Activated naive CD8-positive, alpha-beta T cell treated with anti-CD3 and anti-CD28 coated beads, Interleukin-2, amount 10 ng/mL, durations not matched to agents 7 days and 5 days (primary cell): ENCODE results near the gene UNC80. TPM values are rescaled to one million over a fixed set of nuclear protein-coding genes. Genes with fewer than 3 reads are reported as not detected.

ENCODE experiments used
- ATAC-seq: fragments of 150-1000 bp; cut with Tn5 transposase; one replicate; pipeline ENCODE4 v1.10.0; 2021; ENCODE audit warnings: low read depth, moderate library complexity
- POLR2A ChIA-PET: fragments of 350-600 bp; sonication (Branson Sonifier 250); formaldehyde crosslinking; loops from one replicate; lab custom pipeline; 2021; ENCODE audit warnings: antibody characterized with exemption; lab: Charles Lee
- DNase-seq: peaks from one replicate; pipeline ENCODE4 v3.0.0; 2021
- H3K27ac Mint-ChIP-seq: one replicate; pipeline ENCODE4 v1.8.0; 2022; ENCODE audit warnings: mild to moderate bottlenecking, mixed read lengths
- H3K27me3 Mint-ChIP-seq: one replicate; pipeline ENCODE4 v1.8.0; 2022; ENCODE audit warnings: mild to moderate bottlenecking, moderate library complexity, mixed read lengths
- H3K36me3 Mint-ChIP-seq: one replicate; pipeline ENCODE4 v1.8.0; 2021; ENCODE audit warnings: mild to moderate bottlenecking, mixed read lengths
- H3K4me1 Mint-ChIP-seq: one replicate; pipeline ENCODE4 v1.8.0; 2021; ENCODE audit warnings: mixed read lengths
- H3K4me3 Mint-ChIP-seq: one replicate; pipeline ENCODE4 v1.8.0; 2022; ENCODE audit warnings: mild to moderate bottlenecking, moderate library complexity, mixed read lengths
- H3K9me3 Mint-ChIP-seq: one replicate; pipeline ENCODE4 v1.8.0; 2021; ENCODE audit warnings: mixed read lengths
- total RNA-seq, 2 experiments: library from RNA; stranded (reverse); gene quantifications; one replicate each; pipeline ENCODE4 v1.2.3, GENCODE V29; 2021

Gene UNC80
- total RNA-seq, 2 experiments from 2014 or later = not detected

- POLR2A ChIA-PET = no interaction called here
- Mint-ChIP-seq H3K27ac (no peak overlapping the region), H3K4me3 (no peak overlapping the region), H3K4me1 (no peaks in the 10 kb centered on the region), H3K9me3 (no peaks in the 10 kb centered on the region), H3K27me3 (no peaks in the 10 kb centered on the region), H3K36me3 (no peaks in the 10 kb centered on the region)
- ATAC-seq = no peak
- DNase-seq = no peak
Observed at GRCh38 chr2:209901172-209901571, 129.5 kb downstream of the UNC80 start.

GRCh38 chr2:209905691-209906090 is 134.1 kb downstream of the UNC80 start:
- Mint-ChIP-seq H3K27ac (no peak overlapping the region), H3K36me3 (no peaks in the 10 kb centered on the region), H3K9me3 (no peaks in the 10 kb centered on the region), H3K27me3 (no peaks in the 10 kb centered on the region), H3K4me3 (no peak overlapping the region), H3K4me1 (no peaks in the 10 kb centered on the region)
- POLR2A ChIA-PET = no interaction called here
- ATAC-seq = no peak
- DNase-seq = no peak

DNA sequence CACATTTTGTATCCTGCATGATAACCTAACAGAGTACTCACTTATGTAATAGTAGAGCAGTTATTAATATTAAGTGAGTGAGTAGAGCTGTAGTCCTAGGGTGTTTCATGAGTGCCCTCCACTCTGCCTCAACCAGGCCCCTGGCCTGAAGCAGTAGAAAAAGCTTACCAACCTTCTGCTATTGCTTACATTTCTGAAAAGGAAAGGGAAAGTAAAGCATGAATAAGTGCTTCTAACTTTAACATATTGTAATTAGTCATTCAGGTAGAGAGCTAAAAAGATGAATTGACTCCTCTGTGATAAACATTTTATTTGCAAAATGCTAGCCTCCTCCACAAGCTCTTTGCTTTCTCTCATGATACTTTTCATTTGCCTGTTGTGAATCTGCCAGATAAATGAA is 136.1 kb downstream of the UNC80 start:
- Mint-ChIP-seq H3K36me3 (no peaks in the 10 kb centered on the region), H3K4me1 (no peaks in the 10 kb centered on the region), H3K27ac (no peak overlapping the region), H3K27me3 (peaks cover 2% of the 10 kb centered on the region), H3K9me3 (no peaks in the 10 kb centered on the region), H3K4me3 (no peak overlapping the region)
- POLR2A ChIA-PET = no interaction called here
- DNase-seq = no peak
- no peak for ATAC-seq

- Mint-ChIP-seq H3K4me3 (no peak overlapping the region), H3K27ac (no peak overlapping the region)
- no peak for ATAC-seq
Observed at GRCh38 chr2:209908511-209908910, 136.9 kb downstream of the UNC80 start.

DNA sequence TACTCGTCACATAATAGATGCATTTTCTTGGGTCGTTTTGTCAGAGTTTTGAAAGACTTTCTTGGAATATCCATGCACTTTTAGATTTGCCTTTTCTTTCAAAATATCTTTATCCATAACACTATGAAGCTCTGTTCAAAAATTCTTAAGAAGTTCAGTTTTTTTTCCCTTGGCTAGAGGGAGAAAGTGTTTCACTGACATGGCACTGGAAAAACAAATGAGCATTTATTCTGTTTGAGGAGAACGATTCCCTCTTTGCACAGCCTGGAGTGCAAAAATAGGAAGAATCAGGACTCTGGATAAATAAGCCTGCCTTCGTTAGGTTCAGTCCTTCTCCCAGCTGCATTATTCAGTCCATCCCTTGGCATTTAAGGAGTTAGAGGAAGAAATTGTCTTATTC is 139.9 kb downstream of the UNC80 start:
- H3K4me3 Mint-ChIP-seq = no peak overlapping the region
- no peak overlapping the region for H3K27ac Mint-ChIP-seq
- no peaks in the 10 kb centered on the region for H3K36me3 Mint-ChIP-seq
- DNase-seq (no peak), ATAC-seq (no peak)
- peaks cover 2% of the 10 kb centered on the region for H3K27me3 Mint-ChIP-seq
- H3K9me3 Mint-ChIP-seq = no peaks in the 10 kb centered on the region
- POLR2A ChIA-PET = no interaction called here
- H3K4me1 Mint-ChIP-seq = no peaks in the 10 kb centered on the region

More at GRCh38 chr2:209908511-209908910, 136.9 kb downstream of the UNC80 start:
- POLR2A ChIA-PET = no interaction called here
- no peaks in the 10 kb centered on the region for H3K9me3 Mint-ChIP-seq
- H3K4me1 Mint-ChIP-seq = no peaks in the 10 kb centered on the region
- peaks cover 2% of the 10 kb centered on the region for H3K27me3 Mint-ChIP-seq
- no peaks in the 10 kb centered on the region for H3K36me3 Mint-ChIP-seq
- DNase-seq = no peak

DNA sequence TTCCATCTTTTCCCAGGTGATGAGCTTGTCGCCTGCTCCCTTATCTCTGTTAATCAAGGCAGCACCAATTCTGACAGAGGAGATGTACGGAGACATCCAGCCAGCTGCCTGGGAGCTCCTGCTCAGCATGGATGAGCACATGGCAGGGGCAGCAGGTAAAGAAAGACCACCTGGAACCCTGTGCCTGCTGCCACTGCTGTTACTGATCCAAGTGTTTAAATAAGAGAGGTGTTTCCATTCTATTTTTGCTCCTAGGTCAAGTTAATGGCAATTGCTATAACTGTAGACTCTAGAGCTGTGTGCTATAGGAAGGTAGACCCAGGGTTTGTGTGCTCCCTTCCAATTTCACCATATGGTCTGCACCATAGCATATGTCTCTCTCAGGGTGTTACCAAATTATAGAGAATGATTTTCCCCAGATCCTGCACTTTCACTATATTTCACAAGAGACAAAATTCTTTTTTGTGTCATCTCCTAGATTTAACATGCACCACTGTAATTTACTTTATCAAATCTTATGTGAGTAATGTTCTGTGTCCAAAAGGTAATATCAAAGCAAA is 142.2 kb downstream of the UNC80 start:
- Mint-ChIP-seq H3K36me3 (no peaks in the 10 kb centered on the region), H3K4me1 (no peaks in the 10 kb centered on the region), H3K4me3 (no peak overlapping the region), H3K9me3 (no peaks in the 10 kb centered on the region), H3K27ac (no peak overlapping the region), H3K27me3 (peaks cover 2% of the 10 kb centered on the region)
- POLR2A ChIA-PET = no interaction called here
- no peak for ATAC-seq
- no peak for DNase-seq

GRCh38 chr2:209917154-209917771 is 145.6 kb downstream of the UNC80 start:
- POLR2A ChIA-PET = no interaction called here
- Mint-ChIP-seq H3K36me3 (no peaks in the 10 kb centered on the region), H3K27me3 (no peaks in the 10 kb centered on the region), H3K9me3 (no peaks in the 10 kb centered on the region), H3K27ac (no peak overlapping the region), H3K4me1 (no peaks in the 10 kb centered on the region), H3K4me3 (no peak overlapping the region)
- DNase-seq (no peak), ATAC-seq (no peak)

DNA sequence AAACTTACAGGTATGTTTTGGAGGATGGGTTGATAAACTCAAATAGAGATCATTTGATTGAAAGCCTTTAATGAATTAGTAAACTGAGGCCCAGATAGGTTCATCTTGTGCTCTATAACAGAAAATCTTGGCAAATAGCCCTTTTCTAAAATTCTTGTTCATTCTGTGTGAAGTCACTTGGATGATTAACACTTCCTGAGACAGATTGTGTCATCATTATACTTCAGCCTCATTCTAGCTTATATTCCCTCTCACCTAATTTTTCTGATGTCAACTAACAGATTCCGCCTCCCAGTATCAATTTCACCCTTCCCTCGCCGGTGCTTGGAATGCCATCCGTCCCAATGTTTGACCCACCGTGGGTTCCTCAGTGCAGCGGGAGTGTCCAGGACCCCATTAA is 146.6 kb downstream of the UNC80 start:
- no peak for ATAC-seq
- H3K9me3 Mint-ChIP-seq = no peaks in the 10 kb centered on the region
- H3K27me3 Mint-ChIP-seq = no peaks in the 10 kb centered on the region
- no peak overlapping the region for H3K4me3 Mint-ChIP-seq
- no peak for DNase-seq
- POLR2A ChIA-PET = no interaction called here
- no peaks in the 10 kb centered on the region for H3K36me3 Mint-ChIP-seq
- no peaks in the 10 kb centered on the region for H3K4me1 Mint-ChIP-seq
- no peak overlapping the region for H3K27ac Mint-ChIP-seq

DNA sequence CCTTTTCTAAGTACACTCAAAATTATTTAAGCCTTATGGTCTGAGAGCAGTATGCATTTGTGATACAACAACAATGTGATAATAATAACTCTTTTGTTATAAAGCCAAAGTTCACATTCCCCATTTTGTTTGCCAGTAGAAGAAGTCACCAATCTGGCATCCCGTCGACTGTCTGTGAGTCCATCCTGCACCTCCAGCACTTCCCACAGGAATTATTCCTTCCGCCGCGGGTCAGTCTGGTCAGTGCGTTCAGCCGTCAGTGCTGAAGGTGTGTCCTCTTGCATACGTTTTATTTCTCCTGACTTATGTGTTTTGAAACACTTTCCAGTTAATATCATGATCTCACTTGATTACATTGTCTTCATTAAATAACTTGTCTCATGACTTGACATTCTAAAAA is 150.5 kb downstream of the UNC80 start:
- POLR2A ChIA-PET = no interaction called here
- DNase-seq (no peak), ATAC-seq (no peak)
- H3K36me3 Mint-ChIP-seq = no peaks in the 10 kb centered on the region
- no peak overlapping the region for H3K27ac Mint-ChIP-seq
- H3K27me3 Mint-ChIP-seq = peaks cover 2% of the 10 kb centered on the region
- no peaks in the 10 kb centered on the region for H3K9me3 Mint-ChIP-seq
- H3K4me3 Mint-ChIP-seq = no peak overlapping the region
- no peaks in the 10 kb centered on the region for H3K4me1 Mint-ChIP-seq

- no peak overlapping the region for H3K4me3 Mint-ChIP-seq
- ATAC-seq = no peak
- no peak overlapping the region for H3K27ac Mint-ChIP-seq
- no peak for DNase-seq
- POLR2A ChIA-PET = no interaction called here
- no peaks in the 10 kb centered on the region for H3K36me3 Mint-ChIP-seq
- H3K27me3 Mint-ChIP-seq = peaks cover 4% of the 10 kb centered on the region
- H3K4me1 Mint-ChIP-seq = no peaks in the 10 kb centered on the region
- H3K9me3 Mint-ChIP-seq = no peaks in the 10 kb centered on the region
Observed at GRCh38 chr2:209929369-209929768, 157.7 kb downstream of the UNC80 start.

GRCh38 chr2:209933499-209934483 is 162.2 kb downstream of the UNC80 start:
- H3K27me3 Mint-ChIP-seq = peaks cover 2% of the 10 kb centered on the region

DNA sequence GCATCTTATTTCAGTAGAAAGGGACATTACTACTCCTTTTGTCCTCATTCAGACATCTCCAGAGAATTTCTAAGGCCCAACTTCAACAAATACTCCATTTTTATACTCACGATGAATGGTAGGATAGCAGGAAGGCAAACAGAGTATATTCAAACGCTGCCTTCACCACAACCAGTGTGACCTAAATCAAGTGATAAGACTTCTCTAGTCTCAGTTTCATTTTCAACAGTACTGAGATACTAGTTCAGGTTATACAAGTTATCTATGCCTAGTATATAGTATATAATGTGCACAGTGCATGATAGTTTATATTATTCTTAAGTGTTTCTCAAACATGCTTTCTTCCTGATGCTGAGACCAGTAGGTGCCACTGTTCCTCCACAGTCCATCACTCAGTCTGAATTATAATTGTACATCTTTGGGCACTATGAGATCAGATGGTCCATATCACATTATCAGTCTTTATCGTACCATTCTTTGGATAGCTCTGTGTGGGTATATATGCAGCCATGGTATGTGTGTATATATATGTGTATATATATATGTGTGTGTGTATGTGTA is 164.6 kb downstream of the UNC80 start:
- Mint-ChIP-seq H3K36me3 (no peaks in the 10 kb centered on the region), H3K27ac (no peak overlapping the region)
- ATAC-seq = no peak

More at GRCh38 chr2:209933499-209934483, 162.2 kb downstream of the UNC80 start:
- Mint-ChIP-seq H3K9me3 (no peaks in the 10 kb centered on the region), H3K36me3 (no peaks in the 10 kb centered on the region), H3K27ac (no peak overlapping the region), H3K4me3 (no peak overlapping the region), H3K4me1 (no peaks in the 10 kb centered on the region)
- no peak for ATAC-seq
- POLR2A ChIA-PET = no interaction called here
- DNase-seq = no peak

GRCh38 chr2:209937893-209938292 is 166.3 kb downstream of the UNC80 start:
- no peak for ATAC-seq

More for the DNA sequence above, 164.6 kb downstream of the UNC80 start:
- POLR2A ChIA-PET = no interaction called here
- Mint-ChIP-seq H3K27me3 (peaks cover 2% of the 10 kb centered on the region), H3K9me3 (no peaks in the 10 kb centered on the region), H3K4me1 (no peaks in the 10 kb centered on the region), H3K4me3 (no peak overlapping the region)
- no peak for DNase-seq

More at GRCh38 chr2:209937893-209938292, 166.3 kb downstream of the UNC80 start:
- no peaks in the 10 kb centered on the region for H3K27me3 Mint-ChIP-seq
- H3K4me1 Mint-ChIP-seq = no peaks in the 10 kb centered on the region
- POLR2A ChIA-PET = no interaction called here
- no peaks in the 10 kb centered on the region for H3K9me3 Mint-ChIP-seq
- no peaks in the 10 kb centered on the region for H3K36me3 Mint-ChIP-seq
- H3K4me3 Mint-ChIP-seq = no peak overlapping the region
- H3K27ac Mint-ChIP-seq = no peak overlapping the region
- no peak for DNase-seq
